Erythroblast (primary cell): ENCODE data around the gene CREB5.
"Not testable (repeated sequence)": the region's sequence is repeated elsewhere in the genome, so short reads cannot be mapped to it uniquely, and the experiment has no call there.

Source experiments
- DNase-seq, 2 experiments: peaks; one replicate each; lab custom pipeline; 2025; lab: John Stamatoyannopoulos, UW
- GATA1 ChIP-seq: IDR thresholded peaks from 2 replicates; pipeline ENCODE4 v1.6.1; 2011; ENCODE audit warnings: low read depth, mild to moderate bottlenecking, control low read depth, low read length, moderate library complexity
- POLR2A ChIP-seq: IDR thresholded peaks from 2 replicates; pipeline ENCODE4 v1.6.1; 2011; ENCODE audit warnings: mild to moderate bottlenecking, low read length

The CREB5 gene

DNA sequence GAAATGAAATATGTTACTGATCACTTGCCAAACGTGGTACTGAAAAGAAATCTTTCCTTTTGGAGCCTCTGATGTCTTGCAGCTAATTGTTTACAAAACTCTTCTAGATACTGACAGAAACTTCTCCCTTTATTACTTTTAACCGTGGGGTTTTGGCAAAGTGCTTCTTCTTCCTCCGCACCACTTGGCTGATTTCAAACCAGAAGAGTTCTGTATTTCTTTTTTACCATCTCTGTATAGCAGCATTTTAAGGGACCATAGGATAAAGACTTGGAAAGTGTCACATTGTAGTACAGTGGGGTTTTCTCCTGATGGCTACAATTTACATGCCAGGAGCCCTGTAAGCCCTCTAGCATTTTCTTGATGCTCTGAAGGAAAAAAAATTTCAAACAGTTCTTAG, 21.9 kb upstream of the CREB5 start:
- TF ChIP-seq GATA1 (no peak), POLR2A (no peak)
- DNase-seq = no peak

DNA sequence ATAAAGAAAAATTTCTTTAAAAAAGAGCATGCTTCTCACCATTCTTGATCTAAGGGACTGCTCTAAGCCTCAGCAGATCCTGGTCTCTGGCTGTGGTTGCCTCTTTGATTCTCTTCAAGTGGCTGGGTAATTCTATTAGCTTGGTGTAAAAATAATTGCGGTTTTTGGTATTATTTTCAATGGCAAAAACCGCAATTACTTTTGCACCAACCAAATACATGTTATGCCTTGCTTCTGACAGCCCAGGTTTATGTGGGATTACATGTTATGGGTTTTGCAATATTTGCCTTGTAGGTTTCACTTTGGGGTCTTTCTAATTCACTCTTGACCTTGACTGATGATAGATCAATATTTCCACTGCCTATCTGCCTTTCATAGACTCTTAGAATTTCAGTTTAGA, 20.0 kb upstream of the CREB5 start:
- DNase-seq = no peak
- TF ChIP-seq POLR2A = no peak
- TF ChIP-seq GATA1 = no peak

DNA sequence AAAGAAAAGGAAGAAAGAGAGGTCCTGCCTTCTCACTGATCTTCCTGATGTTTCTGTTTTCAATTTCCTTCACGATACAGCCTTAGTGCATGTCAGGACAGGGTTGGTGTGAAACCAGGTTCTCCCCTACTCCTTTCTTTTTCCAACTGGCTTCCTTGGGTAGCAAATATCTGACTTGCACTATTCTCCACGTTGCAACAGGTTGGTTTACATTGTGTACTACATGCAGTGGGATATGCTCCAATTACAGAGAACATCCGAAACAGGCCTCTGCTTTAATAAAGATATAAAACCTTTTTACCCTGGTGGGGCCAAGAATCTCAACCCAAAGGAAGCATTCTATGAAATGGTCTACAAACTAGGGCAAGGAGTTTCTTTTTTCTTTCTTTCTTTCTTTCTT, 16.9 kb upstream of the CREB5 start:
- no peak for DNase-seq
- TF ChIP-seq GATA1 (no peak), POLR2A (no peak)

GRCh38 chr7:28395831-28396230, 16.5 kb upstream of the CREB5 start:
- TF ChIP-seq POLR2A = no peak
- TF ChIP-seq GATA1 = no peak
- DNase-seq = no peak

DNA sequence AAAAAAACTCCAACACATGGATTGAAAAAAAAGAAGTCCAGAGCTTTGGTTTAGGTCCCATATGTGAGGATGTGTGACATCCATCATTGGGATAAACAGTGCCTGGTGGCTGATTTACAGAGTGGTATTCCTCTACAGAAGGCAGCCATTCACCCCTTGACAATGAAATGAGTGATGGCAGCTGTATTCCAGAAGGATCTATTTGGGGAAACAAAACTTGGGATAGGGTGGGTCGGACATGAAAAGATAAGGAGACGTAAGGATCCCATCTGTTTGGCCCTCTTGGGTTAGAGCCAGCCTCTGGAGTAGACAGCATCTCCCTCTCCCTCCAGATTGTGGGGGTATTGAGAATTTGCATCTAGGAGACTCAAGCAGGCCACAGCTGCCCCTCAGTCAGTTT, 15.2 kb upstream of the CREB5 start:
- no peak for TF ChIP-seq GATA1
- TF ChIP-seq POLR2A = no peak
- no peak for DNase-seq

GRCh38 chr7:28400838-28401360, 11.4 kb upstream of the CREB5 start:
- no peak for DNase-seq
- TF ChIP-seq POLR2A (no peak), GATA1 (no peak)

DNA sequence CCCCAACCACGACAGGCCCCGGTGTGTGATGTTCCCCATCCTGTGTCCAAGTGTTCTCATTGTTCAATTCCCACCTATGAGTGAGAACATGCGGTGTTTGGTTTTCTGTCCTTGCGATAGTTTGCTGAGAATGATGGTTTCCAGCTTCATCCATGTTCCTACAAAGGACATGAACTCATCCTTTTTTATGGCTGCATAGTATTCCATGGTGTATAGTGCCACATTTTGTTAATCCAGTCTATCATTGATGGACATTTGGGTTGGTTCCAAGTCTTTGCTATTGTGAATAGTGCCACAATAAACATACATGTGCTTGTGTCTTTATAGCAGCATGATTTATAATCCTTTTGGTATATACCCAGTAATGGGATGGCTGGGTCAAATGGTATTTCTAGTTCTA, 10.8 kb upstream of the CREB5 start:
- not testable (repeated sequence) for DNase-seq

GRCh38 chr7:28405662-28406061, 6.7 kb upstream of the CREB5 start:
- DNase-seq = no peak
- TF ChIP-seq GATA1 (no peak), POLR2A (no peak)

DNA sequence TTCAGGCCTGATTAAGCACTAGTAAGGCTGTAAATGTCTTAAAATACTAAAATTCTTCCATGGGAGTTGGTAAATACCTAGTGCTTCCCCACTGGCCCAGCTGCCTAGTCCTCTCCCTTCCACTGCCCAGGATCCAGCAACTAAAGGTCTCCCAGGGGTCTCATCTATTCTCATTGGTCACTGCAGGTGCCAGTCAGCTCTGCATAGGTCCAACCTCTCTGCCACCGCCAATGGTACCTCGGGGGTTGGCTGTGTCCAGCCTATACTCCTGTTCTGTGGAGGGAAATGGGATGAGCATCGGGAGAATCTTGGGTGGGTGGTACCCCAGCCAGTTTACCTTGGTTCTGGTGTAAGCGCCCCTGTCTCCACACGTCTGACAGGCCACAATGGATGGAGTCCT, 6.1 kb upstream of the CREB5 start:
- no peak for TF ChIP-seq GATA1
- no peak for TF ChIP-seq POLR2A
- DNase-seq = no peak

DNA sequence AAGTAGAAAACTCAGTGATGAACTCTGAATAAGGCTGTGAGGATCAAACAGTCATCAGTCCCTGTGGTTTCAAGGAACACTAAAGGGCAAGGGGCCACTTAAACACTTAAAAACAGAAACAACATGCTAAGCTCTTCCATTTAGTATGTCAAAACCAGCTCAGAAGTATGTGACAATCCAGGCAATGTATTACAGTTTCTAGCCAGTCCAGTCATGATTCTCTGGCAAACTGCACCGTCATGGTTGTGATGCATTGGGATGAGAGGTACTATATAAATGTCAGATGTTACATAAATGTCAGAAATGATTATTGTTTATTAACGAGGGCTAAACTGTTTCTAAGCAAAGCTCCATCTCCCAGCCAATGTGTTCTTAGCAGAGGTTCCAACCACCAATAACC, 4.7 kb upstream of the CREB5 start:
- peak in 1 of 2 experiments; percentile 54 for DNase-seq
- no peak for TF ChIP-seq POLR2A
- TF ChIP-seq GATA1 = no peak

- no peak for DNase-seq
- TF ChIP-seq POLR2A (no peak), GATA1 (no peak)
Measured at GRCh38 chr7:28408105-28408959, 4.0 kb upstream of the CREB5 start.

DNA sequence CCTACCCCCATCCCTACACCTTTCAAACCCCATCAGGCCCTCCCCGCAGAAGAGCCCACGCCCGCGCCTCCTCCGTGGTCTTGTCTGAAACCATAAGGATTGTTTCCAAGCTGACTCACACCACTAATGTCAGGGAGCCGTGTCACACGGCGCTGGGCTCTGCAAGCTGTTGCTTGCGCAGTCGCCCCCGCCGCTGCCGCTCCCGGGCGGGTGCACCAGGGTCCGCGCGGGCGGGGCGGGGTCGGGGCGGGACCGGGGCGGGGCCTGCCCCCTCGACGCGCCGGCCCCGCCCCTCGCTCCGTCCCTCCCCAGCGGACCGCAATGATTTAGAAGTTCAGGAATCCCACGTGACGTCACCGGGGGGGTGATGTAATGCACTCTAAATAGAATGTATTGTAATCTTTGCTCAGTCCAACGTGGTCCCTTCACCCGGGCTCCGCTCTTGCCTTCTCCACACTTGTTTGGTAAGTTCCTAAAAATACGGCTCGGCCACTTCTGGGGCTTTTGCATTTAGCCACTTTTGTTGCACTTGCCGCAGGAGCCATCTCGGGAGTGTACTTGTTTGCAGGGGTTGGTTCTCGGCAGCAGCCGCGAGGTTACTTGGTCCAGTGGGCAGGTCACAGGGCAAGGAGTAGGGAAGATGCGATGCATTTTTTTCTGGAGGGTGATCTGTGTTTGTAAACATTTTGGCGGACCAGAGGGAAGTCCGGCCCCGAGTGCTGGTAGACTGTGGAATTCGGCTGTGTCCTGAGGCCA, 3.2 kb upstream of the CREB5 start:
- peak; percentile 64 to 89 for DNase-seq
- TF ChIP-seq POLR2A = no peak
- TF ChIP-seq GATA1 = no peak

GRCh38 chr7:28409716-28410627, 2.3 kb upstream of the CREB5 start:
- TF ChIP-seq GATA1 (no peak), POLR2A (no peak)
- peak in 1 of 2 experiments; percentile 44 for DNase-seq
